Osteocyte (in vitro differentiated cells): ENCODE data around the gene SCAMP2. TPM values are rescaled to one million over a fixed set of nuclear protein-coding genes. Genes with fewer than 3 reads are reported as not detected.

Experiments used
- DNase-seq: peaks from one replicate; pipeline ENCODE4 v3.0.0; 2021; ENCODE audit warnings: mixed read lengths; ENCODE audit not compliant: unreplicated experiment; ENCODE audit errors: extremely low spot score
- H3K27ac Mint-ChIP-seq: one replicate; pipeline ENCODE4 v1.8.0; 2021; ENCODE audit warnings: mild to moderate bottlenecking, mixed read lengths; ENCODE audit not compliant: unreplicated experiment
- H3K27me3 Mint-ChIP-seq: one replicate; pipeline ENCODE4 v1.8.0; 2021; ENCODE audit warnings: mixed read lengths; ENCODE audit not compliant: unreplicated experiment
- H3K36me3 Mint-ChIP-seq: one replicate; pipeline ENCODE4 v1.8.0; 2021; ENCODE audit warnings: mixed read lengths; ENCODE audit not compliant: unreplicated experiment
- H3K4me1 Mint-ChIP-seq: one replicate; pipeline ENCODE4 v1.8.0; 2021; ENCODE audit warnings: mixed read lengths; ENCODE audit not compliant: unreplicated experiment
- H3K4me3 Mint-ChIP-seq: one replicate; pipeline ENCODE4 v1.8.0; 2021; ENCODE audit warnings: mild to moderate bottlenecking, moderate library complexity, mixed read lengths; ENCODE audit not compliant: unreplicated experiment
- H3K9me3 Mint-ChIP-seq: one replicate; pipeline ENCODE4 v1.8.0; 2021; ENCODE audit warnings: mixed read lengths; ENCODE audit not compliant: unreplicated experiment
- CTCF ChIP-seq: fragments of 200-600 bp; sonication (generic); IDR thresholded peaks from 2 replicates; pipeline ENCODE4 v1.5.0; 2021; ENCODE audit warnings: antibody characterized with exemption, mild to moderate bottlenecking, moderate library complexity
- total RNA-seq: library from RNA; stranded (reverse); gene quantifications from 2 replicates; pipeline ENCODE4 v1.2.1, GENCODE V29; 2021

SCAMP2 gene
- total RNA-seq, 1 donor from 2014 or later: 73.4 TPM

DNA sequence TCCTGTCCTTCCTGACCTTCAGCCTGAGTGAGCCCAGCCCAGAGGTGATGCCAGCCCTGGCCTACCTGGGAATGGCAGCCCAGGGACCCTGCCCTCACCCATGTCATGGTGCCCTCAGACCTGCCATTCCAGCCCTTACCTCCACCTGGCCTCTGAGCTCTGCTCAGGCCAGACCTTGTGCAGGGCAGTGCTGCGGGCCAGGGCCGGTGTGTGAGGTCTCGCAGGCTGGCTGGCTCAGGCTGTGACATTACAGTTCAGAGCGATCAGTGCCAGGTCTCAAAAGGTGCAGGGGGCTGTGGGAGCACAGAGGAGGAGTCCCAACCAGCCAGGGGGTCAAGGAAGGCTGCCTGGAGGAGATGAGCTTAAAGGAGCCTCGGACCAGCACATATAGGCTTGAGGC is 53.1 kb downstream of the SCAMP2 start:
- DNase-seq: no peak
- peaks cover 13% of the 10 kb centered on the region for H3K27me3 Mint-ChIP-seq
- no peak overlapping the region for H3K27ac Mint-ChIP-seq
- peaks cover 3% of the 10 kb centered on the region for H3K4me1 Mint-ChIP-seq
- TF ChIP-seq CTCF: no peak
- no peaks in the 10 kb centered on the region for H3K9me3 Mint-ChIP-seq
- no peaks in the 10 kb centered on the region for H3K36me3 Mint-ChIP-seq
- H3K4me3 Mint-ChIP-seq: no peak overlapping the region

DNA sequence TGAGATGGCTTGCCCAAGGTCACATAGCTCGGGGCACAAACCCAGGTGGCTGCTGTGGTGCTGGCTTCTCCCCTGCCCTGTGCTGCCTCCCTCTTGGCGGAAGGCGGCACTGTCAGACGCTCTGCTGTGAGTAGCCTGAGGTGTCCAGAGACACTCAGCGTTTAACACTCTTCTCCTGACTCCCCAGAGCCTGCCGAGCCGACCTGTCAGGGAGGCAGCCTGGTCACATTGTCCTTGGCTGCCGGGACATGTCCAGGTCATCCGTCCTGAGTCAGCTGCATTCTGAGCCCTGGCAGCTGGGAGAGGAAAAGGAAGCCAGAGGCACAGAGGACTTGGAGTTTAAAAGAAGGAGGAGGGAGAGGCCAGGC is 55.8 kb downstream of the SCAMP2 start:
- Mint-ChIP-seq H3K4me1 (peaks cover 3% of the 10 kb centered on the region), H3K9me3 (no peaks in the 10 kb centered on the region), H3K36me3 (no peaks in the 10 kb centered on the region), H3K27ac (no peak overlapping the region), H3K27me3 (no peaks in the 10 kb centered on the region), H3K4me3 (no peak overlapping the region)
- no peak for DNase-seq
- peak; percentile 28 for TF ChIP-seq CTCF

GRCh38 chr15:74816624-74817369 is 56.4 kb downstream of the SCAMP2 start:
- Mint-ChIP-seq H3K4me3 (no peak overlapping the region), H3K9me3 (no peaks in the 10 kb centered on the region), H3K36me3 (no peaks in the 10 kb centered on the region), H3K27me3 (no peaks in the 10 kb centered on the region), H3K4me1 (peaks cover 3% of the 10 kb centered on the region), H3K27ac (no peak overlapping the region)
- TF ChIP-seq CTCF: no peak
- DNase-seq: no peak

DNA sequence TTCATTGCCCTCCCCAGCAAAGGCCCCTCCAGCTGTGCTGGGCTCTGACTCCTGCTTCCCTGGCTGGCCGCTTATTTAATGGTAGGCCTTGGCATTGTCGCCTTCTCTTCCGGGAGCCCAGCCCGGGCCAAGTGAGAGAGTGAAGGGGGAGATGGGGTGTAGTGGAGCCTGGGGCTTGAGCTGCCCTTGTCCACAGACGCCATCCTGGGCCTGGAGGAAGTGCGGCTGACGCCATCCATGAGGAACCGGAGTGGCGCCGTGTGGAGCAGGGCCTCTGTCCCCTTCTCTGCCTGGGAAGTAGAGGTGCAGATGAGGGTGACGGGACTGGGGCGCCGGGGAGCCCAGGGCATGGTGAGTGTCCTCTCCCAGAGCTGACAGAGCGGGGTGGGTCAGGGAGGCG is 57.2 kb downstream of the SCAMP2 start:
- no peaks in the 10 kb centered on the region for H3K27me3 Mint-ChIP-seq
- H3K9me3 Mint-ChIP-seq: no peaks in the 10 kb centered on the region
- H3K27ac Mint-ChIP-seq: no peak overlapping the region
- no peaks in the 10 kb centered on the region for H3K36me3 Mint-ChIP-seq
- no peak for TF ChIP-seq CTCF
- H3K4me1 Mint-ChIP-seq: peaks cover 5% of the 10 kb centered on the region
- no peak for DNase-seq
- no peak overlapping the region for H3K4me3 Mint-ChIP-seq

- DNase-seq: no peak
- no peak for TF ChIP-seq CTCF
- Mint-ChIP-seq H3K4me1 (peaks cover 5% of the 10 kb centered on the region), H3K9me3 (no peaks in the 10 kb centered on the region), H3K27ac (no peak overlapping the region), H3K27me3 (no peaks in the 10 kb centered on the region), H3K36me3 (no peaks in the 10 kb centered on the region), H3K4me3 (no peak overlapping the region)
These were observed 57.8 kb downstream of the SCAMP2 start for GRCh38 chr15:74815121-74815934.
